Uterus (tissue), 2 donors: ENCODE results near the gene CCHCR1.

Experiments used
- CTCF ChIP-seq, 4 experiments: fragments of 200-600 bp in 2 of 4; fragments of 450-650 bp in 2 of 4; sonication (generic) in 2 of 4; IDR thresholded peaks; one replicate each; pipeline ENCODE4 v1.5.1; 2016 to 2019; ENCODE audit warnings: antibody characterized with exemption in 4 of 4, mild to moderate bottlenecking in 2 of 4, moderate library complexity in 1 of 4
- POLR2A ChIP-seq, 2 donors: fragments of 450-650 bp; IDR thresholded peaks; one replicate each; pipeline ENCODE4 v1.6.1; 2016; ENCODE audit warnings: antibody characterized with exemption in 2 of 2, mild to moderate bottlenecking in 1 of 2, moderate library complexity in 1 of 2

DNA sequence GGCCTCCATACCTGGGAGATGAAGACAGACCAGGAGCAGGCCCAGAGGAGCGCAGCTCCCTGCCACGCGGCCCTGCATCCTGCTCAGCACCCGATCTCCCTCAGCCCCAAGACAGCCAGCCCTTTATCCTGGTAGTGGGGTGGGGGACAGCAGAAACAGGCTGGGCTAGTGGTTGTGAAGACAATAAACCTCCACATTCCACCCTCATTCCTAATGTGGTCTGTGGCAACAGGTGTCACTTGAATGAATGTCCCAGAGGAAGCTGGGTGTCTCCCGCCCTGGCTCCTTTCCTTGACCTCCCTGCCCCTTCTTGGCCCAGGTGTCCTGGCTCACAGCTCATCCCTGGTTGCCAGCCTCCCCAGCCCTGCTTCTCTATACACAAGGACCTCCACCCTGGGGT is 45.1 kb downstream of the CCHCR1 start, which contains the start of gene C6orf15:
- TF ChIP-seq CTCF (IDR thresholded peaks at IDR 0.05) (no peak), POLR2A (IDR thresholded peaks at IDR 0.05) (no peak)
